Measurements from ENCODE around the gene FADS2.

The FADS2 gene

GRCh38 chr11:61851900-61852295 lies 23.8 kb downstream of the FADS2 start:
- H3K9me3 ChIP-seq (ENCODE audit: insufficient read depth, low read length): no peaks in the 10 kb centered on the region
- H3K27me3 ChIP-seq (ENCODE audit: low read depth, low read length): no peaks in the 10 kb centered on the region
- TF ChIP-seq CTCF (IDR thresholded peaks at IDR 0.05; ENCODE audit: low read depth, low read length) (no peak), EZH2phosphoT487 (IDR thresholded peaks at IDR 0.05; ENCODE audit: low read depth) (no peak)
- peaks cover 6% of the 10 kb centered on the region; the same call in 1 of the 2 replicates for H4K20me1 ChIP-seq (ENCODE audit: insufficient read depth, low read length)
- peaks cover 85% of the 10 kb centered on the region for H3K36me3 ChIP-seq (replicated peaks; ENCODE audit: low read depth, low read length)
- H2AFZ ChIP-seq (ENCODE audit: low read depth, low read length): no peak overlapping the region
- no peak overlapping the region for H3K27ac ChIP-seq (ENCODE audit: low read length)
- no peak overlapping the region for H3K9ac ChIP-seq (ENCODE audit: low read length)
- H3K4me1 ChIP-seq (ENCODE audit: low read length): no peaks in the 10 kb centered on the region
- no peak overlapping the region for H3K4me2 ChIP-seq (ENCODE audit: low read length)
- H3K4me3 ChIP-seq (ENCODE audit: low read length): no peak overlapping the region
- H3K79me2 ChIP-seq (ENCODE audit: low read length): no peaks in the 10 kb centered on the region

- Histone ChIP-seq H3K4me3 (ENCODE audit: low read length) (no peak overlapping the region), H3K27me3 (ENCODE audit: low read depth, low read length) (no peaks in the 10 kb centered on the region), H3K79me2 (ENCODE audit: low read length) (no peaks in the 10 kb centered on the region), H3K9ac (ENCODE audit: low read length) (no peak overlapping the region), H3K4me1 (ENCODE audit: low read length) (no peaks in the 10 kb centered on the region), H2AFZ (ENCODE audit: low read depth, low read length) (no peak overlapping the region), H3K36me3 (replicated peaks; ENCODE audit: low read depth, low read length) (peaks cover 78% of the 10 kb centered on the region), H4K20me1 (ENCODE audit: insufficient read depth, low read length) (peaks cover 11% of the 10 kb centered on the region; the same call in 1 of the 2 replicates), H3K4me2 (ENCODE audit: low read length) (no peak overlapping the region), H3K27ac (ENCODE audit: low read length) (no peak overlapping the region), H3K9me3 (ENCODE audit: insufficient read depth, low read length) (no peaks in the 10 kb centered on the region)
- TF ChIP-seq CTCF (IDR thresholded peaks at IDR 0.05; ENCODE audit: low read depth, low read length): no peak
- no peak for TF ChIP-seq EZH2phosphoT487 (IDR thresholded peaks at IDR 0.05; ENCODE audit: low read depth)
Observed at GRCh38 chr11:61853698-61854169, 25.6 kb downstream of the FADS2 start.

GRCh38 chr11:61854206-61854895 lies 26.3 kb downstream of the FADS2 start:
- Histone ChIP-seq H3K9me3 (ENCODE audit: insufficient read depth, low read length) (no peaks in the 10 kb centered on the region), H3K36me3 (replicated peaks; ENCODE audit: low read depth, low read length) (peaks cover 75% of the 10 kb centered on the region), H3K27me3 (ENCODE audit: low read depth, low read length) (no peaks in the 10 kb centered on the region), H3K79me2 (ENCODE audit: low read length) (no peaks in the 10 kb centered on the region), H3K9ac (ENCODE audit: low read length) (no peak overlapping the region), H3K4me1 (ENCODE audit: low read length) (no peaks in the 10 kb centered on the region), H3K27ac (ENCODE audit: low read length) (no peak overlapping the region), H4K20me1 (ENCODE audit: insufficient read depth, low read length) (peaks cover 11% of the 10 kb centered on the region; the same call in 1 of the 2 replicates), H3K4me3 (ENCODE audit: low read length) (no peak overlapping the region), H3K4me2 (ENCODE audit: low read length) (no peak overlapping the region), H2AFZ (ENCODE audit: low read depth, low read length) (no peak overlapping the region)
- TF ChIP-seq EZH2phosphoT487 (IDR thresholded peaks at IDR 0.05; ENCODE audit: low read depth) (no peak), CTCF (IDR thresholded peaks at IDR 0.05; ENCODE audit: low read depth, low read length) (no peak)

- Histone ChIP-seq H4K20me1 (ENCODE audit: insufficient read depth, low read length) (peaks cover 11% of the 10 kb centered on the region; the same call in 1 of the 2 replicates), H3K27ac (ENCODE audit: low read length) (no peak overlapping the region), H3K36me3 (replicated peaks; ENCODE audit: low read depth, low read length) (peaks cover 75% of the 10 kb centered on the region), H2AFZ (ENCODE audit: low read depth, low read length) (no peak overlapping the region), H3K79me2 (ENCODE audit: low read length) (no peaks in the 10 kb centered on the region), H3K4me2 (ENCODE audit: low read length) (no peak overlapping the region), H3K9me3 (ENCODE audit: insufficient read depth, low read length) (no peaks in the 10 kb centered on the region), H3K4me1 (ENCODE audit: low read length) (no peaks in the 10 kb centered on the region), H3K4me3 (ENCODE audit: low read length) (no peak overlapping the region), H3K9ac (ENCODE audit: low read length) (no peak overlapping the region), H3K27me3 (ENCODE audit: low read depth, low read length) (no peaks in the 10 kb centered on the region)
- TF ChIP-seq CTCF (IDR thresholded peaks at IDR 0.05; ENCODE audit: low read depth, low read length): no peak
- TF ChIP-seq EZH2phosphoT487 (IDR thresholded peaks at IDR 0.05; ENCODE audit: low read depth): no peak
Observed at GRCh38 chr11:61854966-61855714, 27.0 kb downstream of the FADS2 start.

Measured in OCI-LY3 (cell line).